Activated CD8-positive, alpha-beta memory T cell treated with anti-CD3 and anti-CD28 coated beads for 4 hours (primary cell): ENCODE measurements around the gene PLCB2.

Source experiments
- DNase-seq, 2 donors: peaks; one replicate each; pipeline ENCODE4 v3.0.0-alpha.2; 2020; ENCODE audit warnings: low read depth in 2 of 2

Gene PLCB2

DNA sequence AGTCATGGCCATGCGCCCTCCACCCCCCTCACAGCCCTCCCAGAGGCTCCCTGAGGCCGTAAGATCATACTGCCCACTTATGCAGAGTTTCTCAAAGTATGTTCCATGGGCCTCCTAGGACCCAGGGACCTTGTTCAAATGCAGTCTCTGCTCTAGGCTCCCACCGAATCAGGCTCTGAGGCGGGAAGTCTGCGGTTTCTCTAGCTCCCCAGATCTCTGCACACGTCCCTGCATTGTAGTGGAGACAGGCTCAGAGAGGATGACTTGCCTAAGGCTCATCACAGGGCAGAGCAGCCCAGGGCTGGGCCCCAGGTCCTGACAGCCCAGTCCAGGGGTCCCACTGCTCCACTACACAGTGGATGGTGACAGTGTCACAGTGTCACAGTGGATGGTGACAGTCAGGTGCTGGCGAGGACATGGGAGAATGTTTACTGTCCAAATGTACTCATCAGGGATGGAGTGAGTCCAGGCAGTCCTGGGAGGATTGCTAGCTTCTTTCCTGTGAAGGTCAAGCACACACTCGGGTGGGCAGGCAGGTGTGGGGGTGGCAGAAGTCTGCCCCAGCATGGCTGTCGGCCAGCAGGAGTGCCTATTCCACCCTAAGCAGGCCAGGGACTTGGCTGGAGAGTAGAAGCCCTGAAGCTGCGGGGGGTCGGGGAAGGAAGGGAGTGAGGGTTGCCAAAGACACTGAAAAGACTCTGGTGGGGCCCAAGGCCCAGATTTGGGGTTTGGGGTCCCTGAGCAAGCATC, 37.3 kb downstream of the PLCB2 start:
- DNase-seq = no peak

- no peak for DNase-seq
Measured at GRCh38 chr15:40269604-40270003, 38.1 kb downstream of the PLCB2 start.

- no peak for DNase-seq
Measured at GRCh38 chr15:40267670-40268069, 40.1 kb downstream of the PLCB2 start.

- no peak for DNase-seq
Measured at GRCh38 chr15:40266828-40267304, 40.9 kb downstream of the PLCB2 start.

DNA sequence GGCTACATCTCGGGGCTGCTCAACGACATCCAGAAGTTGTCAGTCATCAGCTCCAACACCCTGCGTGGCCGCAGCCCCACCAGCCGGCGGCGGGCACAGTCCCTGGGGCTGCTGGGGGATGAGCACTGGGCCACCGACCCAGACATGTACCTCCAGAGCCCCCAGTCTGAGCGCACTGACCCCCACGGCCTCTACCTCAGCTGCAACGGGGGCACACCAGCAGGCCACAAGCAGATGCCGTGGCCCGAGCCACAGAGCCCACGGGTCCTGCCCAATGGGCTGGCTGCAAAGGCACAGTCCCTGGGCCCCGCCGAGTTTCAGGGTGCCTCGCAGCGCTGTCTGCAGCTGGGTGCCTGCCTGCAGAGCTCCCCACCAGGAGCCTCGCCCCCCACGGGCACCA, 41.9 kb downstream of the PLCB2 start:
- DNase-seq = no peak

DNA sequence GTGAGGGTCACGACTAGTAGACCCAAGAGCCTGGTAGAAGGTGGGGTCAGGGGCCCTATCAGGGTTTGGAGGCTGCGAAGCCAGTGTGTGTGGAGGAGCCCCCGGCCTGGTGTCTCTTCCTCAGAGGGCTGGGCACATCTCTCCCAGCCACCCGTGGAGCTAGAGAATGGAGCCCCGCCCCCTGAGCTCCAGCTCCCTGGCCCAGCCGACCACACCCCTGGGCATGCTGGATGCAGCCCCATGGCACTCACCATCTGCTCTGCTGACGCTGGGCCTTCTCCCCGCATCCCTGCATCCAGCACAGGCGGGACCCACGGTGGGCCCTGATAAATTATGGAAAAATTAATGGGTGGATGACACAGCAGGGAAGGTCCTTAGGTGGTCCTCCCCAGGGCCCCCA, 42.4 kb downstream of the PLCB2 start:
- DNase-seq = no peak

DNA sequence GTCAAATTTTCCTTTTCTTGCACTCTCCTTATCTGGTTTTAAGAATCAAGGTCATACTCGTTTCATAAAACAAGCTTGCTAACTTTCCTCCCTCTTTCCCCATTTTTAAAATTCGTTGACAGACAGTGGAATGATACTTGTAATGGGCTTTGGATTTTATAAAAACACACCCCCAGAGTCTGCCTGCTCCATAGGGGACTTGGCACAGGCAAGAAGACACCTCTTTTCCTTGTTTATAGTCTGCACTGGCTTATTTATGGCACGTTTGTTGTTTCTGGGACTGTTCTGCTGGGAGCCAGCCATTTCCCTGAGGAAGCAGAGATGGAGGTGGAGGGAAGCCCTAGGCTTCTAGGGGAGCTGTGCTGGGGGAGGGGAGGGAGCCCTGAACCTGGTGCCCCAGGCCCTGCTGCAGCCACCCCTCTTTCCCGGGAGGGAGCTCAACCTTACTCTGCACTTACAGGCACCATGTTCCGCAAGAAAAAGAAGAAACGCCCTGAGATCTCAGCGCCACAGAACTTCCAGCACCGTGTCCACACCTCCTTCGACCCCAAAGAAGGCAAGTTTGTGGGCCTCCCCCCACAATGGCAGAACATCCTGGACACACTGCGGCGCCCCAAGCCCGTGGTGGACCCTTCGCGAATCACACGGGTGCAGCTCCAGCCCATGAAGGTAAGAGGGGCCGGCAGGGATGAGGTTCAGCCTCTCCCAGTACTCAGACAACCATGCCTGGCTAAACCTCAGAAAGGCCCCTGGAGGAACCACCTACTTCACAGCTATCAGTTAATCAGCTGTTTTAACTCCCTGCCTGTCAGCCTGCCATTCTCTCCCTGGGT, 43.2 kb downstream of the PLCB2 start:
- DNase-seq = no peak

GRCh38 chr15:40263024-40263754, 44.5 kb downstream of the PLCB2 start:
- no peak for DNase-seq

DNA sequence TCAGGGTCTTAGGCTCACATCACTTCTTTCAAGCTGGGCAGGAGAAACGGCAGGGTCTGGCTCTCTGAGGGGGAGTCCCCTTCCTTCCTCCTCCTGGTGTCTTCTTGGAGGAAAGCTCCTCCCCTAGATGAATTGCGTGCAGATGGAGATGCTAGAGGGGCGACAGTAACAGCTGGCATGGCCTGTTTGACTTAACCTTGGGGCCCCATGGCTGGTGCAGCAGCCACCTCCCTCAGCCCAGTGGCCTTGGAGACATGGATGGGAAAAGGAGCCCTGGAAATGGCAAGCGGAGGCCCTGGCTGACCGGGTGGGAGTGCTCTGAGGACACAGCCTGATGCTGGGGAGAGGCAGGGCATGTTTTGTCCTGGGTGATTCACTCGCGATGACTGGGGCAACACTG, 48.7 kb downstream of the PLCB2 start:
- no peak for DNase-seq

DNA sequence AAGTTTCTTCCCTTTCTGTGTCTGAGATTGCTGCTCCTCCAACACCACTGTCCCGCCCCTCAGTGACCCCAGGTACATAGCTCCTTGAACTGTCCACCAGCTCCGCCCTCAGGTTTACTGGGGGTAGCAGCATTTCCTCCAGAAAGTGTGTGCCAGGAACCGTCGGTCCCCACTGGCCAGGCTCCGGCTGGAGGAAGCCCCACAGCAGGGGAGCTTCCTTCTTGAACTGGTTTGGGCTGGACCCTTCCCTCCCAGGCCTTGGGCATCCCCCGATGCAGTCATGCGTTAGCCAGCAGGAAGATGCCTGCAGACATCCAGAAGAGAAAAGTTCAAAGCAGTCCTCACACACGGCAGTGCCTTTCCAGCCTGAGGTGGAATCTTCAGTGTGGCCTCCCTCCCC, 49.2 kb downstream of the PLCB2 start:
- no peak for DNase-seq

DNA sequence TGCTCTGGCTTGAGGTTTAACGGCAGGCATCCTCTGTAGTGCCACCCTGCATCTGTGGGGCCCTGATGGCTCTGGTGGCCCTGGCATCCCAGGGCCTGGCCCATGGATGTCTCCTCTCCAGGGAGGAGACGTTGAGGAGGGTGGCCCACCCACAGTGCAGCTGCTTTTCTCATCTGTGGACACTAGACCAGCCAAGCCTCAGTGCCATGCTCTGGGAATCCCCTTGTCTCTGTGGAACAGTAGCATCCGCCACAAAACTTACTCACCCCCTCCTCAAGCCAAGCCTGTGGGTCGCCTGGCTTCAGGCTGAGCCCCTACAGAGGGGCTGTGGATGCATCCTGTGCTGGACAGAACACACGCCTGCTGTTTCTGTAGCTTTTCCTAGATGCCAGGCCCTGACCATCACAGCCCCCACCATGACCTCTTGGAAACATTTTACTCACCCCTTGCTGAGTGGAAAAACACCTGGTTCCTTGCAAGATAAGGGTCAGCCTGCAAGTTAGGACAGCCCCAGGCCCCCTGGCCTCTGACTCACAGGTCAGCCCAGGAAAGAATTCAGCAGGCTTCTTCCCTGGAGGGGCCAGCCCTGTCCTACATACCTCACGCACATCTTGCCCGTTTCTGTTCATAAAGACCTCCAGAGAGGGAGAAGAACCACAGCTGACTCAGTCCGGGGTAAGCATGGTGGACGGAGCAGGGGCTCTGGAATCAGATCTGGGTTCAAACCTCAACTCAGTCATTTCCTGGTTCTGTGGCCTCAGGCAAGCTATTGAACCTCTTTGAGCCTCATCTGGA, 49.9 kb downstream of the PLCB2 start:
- no peak for DNase-seq

- no peak for DNase-seq
Measured at GRCh38 chr15:40256638-40257235, 51.0 kb downstream of the PLCB2 start.

DNA sequence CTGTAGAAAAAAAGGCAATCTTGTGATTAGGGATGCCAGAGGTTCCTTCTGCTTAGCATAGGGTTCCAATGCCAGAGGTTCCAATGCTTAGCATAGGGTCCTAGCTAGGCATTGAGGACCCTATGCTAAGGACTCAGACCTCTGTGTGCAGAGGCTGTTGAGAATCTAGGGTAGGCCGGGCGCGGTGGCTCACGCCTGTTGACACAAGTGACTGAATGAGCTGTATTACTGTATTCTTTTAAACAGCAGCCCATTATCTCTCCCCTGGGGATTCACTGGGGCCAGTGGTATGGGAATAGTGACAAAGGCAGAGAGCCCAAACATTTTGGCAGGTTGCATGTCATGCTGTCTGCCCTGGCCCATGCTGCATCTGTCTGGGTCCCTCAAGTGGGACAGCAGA, 52.7 kb downstream of the PLCB2 start:
- no peak for DNase-seq

DNA sequence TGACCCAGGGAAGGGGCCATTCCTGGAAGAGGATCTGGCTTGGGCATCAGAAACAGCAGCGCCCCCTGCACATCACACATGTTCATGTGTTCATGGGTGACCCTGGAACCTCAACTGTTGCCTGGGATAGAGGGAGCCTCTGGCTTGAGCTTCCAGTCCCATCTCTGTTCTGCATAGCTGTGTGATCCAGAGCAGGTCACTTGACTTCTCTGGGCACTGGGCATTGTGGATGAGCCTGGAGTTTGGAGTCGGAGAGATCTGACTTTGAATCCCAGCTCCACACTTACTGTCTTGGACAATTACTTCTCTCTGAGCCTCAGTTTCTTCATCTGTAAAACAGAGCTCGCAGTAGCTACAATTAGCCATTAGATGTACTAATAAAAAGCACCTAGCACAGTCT, 53.3 kb downstream of the PLCB2 start:
- no peak for DNase-seq

DNA sequence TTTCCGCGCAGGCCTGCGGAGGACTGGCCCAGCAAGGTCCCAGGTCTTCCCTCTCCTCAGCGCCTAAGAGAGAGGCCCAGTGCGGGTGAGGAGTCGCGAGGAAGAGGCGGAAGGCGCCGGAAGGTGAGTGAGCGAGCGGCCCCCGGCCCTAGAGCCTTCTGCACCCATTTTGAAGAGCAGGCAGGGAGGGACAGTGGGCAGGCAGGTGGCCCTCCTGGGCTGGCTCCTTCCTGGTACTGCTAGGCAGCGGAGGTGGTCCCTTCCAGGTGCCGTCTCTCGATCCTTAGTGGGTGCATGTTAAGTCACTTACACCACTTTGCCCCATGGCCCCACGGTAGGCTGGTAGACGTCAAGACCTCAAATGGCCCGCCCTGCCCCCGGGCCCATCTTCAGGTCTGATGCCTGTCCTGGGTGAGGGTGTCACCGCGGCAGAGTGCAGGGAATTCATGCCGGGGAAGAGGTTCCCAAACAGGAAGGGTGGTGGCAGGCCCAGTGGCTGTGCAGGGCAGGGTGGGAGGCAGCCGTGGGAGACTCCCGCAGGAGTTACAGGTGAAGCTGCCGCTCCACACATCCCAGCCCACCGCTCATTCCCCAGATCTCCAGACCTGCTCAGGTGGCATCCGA, 54.5 kb downstream of the PLCB2 start:
- DNase-seq = no peak

- DNase-seq = no peak
Measured at GRCh38 chr15:40252438-40253166, 55.1 kb downstream of the PLCB2 start.

DNA sequence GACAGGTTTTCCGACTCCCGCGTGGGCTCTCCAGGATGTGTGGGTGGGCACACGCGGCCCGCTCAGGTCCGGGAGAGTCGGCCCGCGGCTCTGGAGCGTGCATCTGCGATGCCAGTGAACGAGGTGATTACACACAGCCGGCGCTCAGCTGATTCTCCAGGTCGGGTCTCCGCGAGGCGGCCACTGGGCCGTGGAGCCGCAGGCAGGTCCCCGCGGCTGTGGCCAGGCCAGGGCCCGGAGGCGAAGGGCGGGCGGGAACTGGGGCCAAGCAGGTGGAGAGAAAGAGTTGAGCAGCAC, 55.6 kb downstream of the PLCB2 start:
- DNase-seq = no peak

DNA sequence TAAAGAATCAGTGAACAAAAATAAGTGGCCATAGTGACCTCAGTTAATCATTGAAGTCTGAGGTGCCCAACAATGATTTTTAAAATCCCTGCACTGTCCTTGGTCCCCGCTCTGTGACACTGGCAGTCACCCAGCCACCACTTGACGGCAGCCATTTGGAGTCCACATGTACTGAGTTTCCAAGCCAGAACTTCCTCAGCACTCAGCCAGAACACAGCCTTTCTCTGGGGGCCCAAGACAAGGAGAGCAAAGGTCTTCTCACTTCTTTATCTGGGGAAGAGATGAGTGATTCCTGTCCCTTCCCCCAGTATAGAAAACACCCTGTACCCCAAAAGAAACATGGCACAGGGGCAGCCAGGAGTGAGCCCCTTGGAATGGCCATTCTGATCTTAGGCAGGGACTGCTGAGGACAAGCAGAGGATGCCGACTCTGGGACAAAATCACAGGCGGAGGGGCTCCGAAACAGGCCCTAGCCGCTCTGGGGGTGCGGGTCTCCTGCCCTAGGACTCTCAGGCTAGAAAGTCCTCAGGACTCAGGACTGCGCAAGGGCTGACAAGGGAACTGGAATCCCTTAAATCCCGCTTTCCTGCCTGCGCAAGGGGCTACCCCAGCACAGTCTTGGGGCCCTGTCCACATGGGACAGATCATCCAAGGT, 56.1 kb downstream of the PLCB2 start:
- DNase-seq = no peak

- DNase-seq = no peak
Measured at GRCh38 chr15:40250771-40251483, 56.8 kb downstream of the PLCB2 start.
